HEK293 (cell line): ENCODE data around the gene XPNPEP2.
A peak's percentile ranks its signal among the peaks of the same experiment; 100 is the strongest.

Experiments
- CTCF ChIA-PET: fragments of 350-600 bp; formaldehyde crosslinking; extraction: SDS; loops from one replicate; lab custom pipeline; 2021; ENCODE audit warnings: antibody characterized with exemption; lab: Yijun Ruan, JAX
- POLR2A ChIA-PET: fragments of 300-600 bp; formaldehyde crosslinking; extraction: SDS; loops from one replicate; lab custom pipeline; 2020; ENCODE audit warnings: antibody characterized with exemption, inconsistent platforms; lab: Yijun Ruan, JAX
- H3K27ac ChIP-seq: fragments of 200-500 bp; sonication (Bioruptor generic); 2 replicates; pipeline ENCODE4 v1.5.1; 2014; ENCODE audit warnings: low read depth, low read length, control low read depth, inconsistent platforms; ENCODE audit errors: extremely low read depth
- H3K36me3 ChIP-seq, 2 experiments: fragments of 200-500 bp in 1 of 2; sonication (Bioruptor generic) in 1 of 2; 1 replicate in 1 of 2; 2 replicates in 1 of 2; pipeline ENCODE4 v1.5.1; 2014 to 2017; ENCODE audit warnings: inconsistent platforms in 2 of 2, low read length in 2 of 2; ENCODE audit not compliant: control insufficient read depth in 2 of 2, insufficient read depth in 1 of 2
- H3K4me1 ChIP-seq: fragments of 200-500 bp; sonication (Bioruptor generic); 2 replicates; pipeline ENCODE4 v1.5.1; 2014; ENCODE audit warnings: mild to moderate bottlenecking, low read length, inconsistent platforms; ENCODE audit not compliant: control insufficient read depth, insufficient read depth
- H3K4me3 ChIP-seq: 2 replicates; pipeline ENCODE4 v1.5.1; 2011; ENCODE audit warnings: low read depth, mild to moderate bottlenecking, control low read depth, low read length, moderate library complexity
- H3K9me3 ChIP-seq: fragments of 200-500 bp; sonication (Bioruptor generic); 2 replicates; pipeline ENCODE4 v1.5.1; 2014; ENCODE audit warnings: low read depth, low read length, inconsistent platforms; ENCODE audit not compliant: control insufficient read depth, insufficient read depth
- CTCF ChIP-seq: fragments of 450-650 bp; formaldehyde crosslinking; IDR thresholded peaks from 2 replicates; pipeline ENCODE4 v1.5.1; 2016; ENCODE audit warnings: missing biosample characterization, missing genetic modification characterization
- EGR2 ChIP-seq: fragments of 450-650 bp; formaldehyde crosslinking; IDR thresholded peaks from 2 replicates; pipeline ENCODE4 v1.5.1; 2016; ENCODE audit warnings: low read depth, missing biosample characterization, missing genetic modification characterization
- FEZF1 ChIP-seq: fragments of 450-650 bp; formaldehyde crosslinking; IDR thresholded peaks from 2 replicates; pipeline ENCODE4 v1.5.1; 2016; ENCODE audit warnings: missing biosample characterization, missing genetic modification characterization
- IKZF3 ChIP-seq: fragments of 450-650 bp; IDR thresholded peaks from 2 replicates; pipeline ENCODE4 v1.5.0; 2018; ENCODE audit warnings: missing biosample characterization, mild to moderate bottlenecking, missing genetic modification characterization, moderate library complexity
- PRDM1 ChIP-seq: fragments of 450-650 bp; formaldehyde crosslinking; IDR thresholded peaks from 2 replicates; pipeline ENCODE4; 2016; ENCODE audit warnings: missing biosample characterization, missing genetic modification characterization
- SP7 ChIP-seq: fragments of 450-650 bp; formaldehyde crosslinking; IDR thresholded peaks from 2 replicates; pipeline ENCODE4 v1.5.1; 2016; ENCODE audit warnings: missing biosample characterization, missing genetic modification characterization
- TCF7L2 ChIP-seq: IDR thresholded peaks from 2 replicates; pipeline ENCODE4 v1.6.1; 2011; ENCODE audit warnings: low read depth, mild to moderate bottlenecking, inconsistent platforms, low read length, moderate library complexity, borderline replicate concordance
- WT1 ChIP-seq: fragments of 450-650 bp; formaldehyde crosslinking; IDR thresholded peaks from 2 replicates; pipeline ENCODE4 v1.5.1; 2016; ENCODE audit warnings: missing biosample characterization, missing genetic modification characterization
- YY2 ChIP-seq: fragments of 450-650 bp; formaldehyde crosslinking; IDR thresholded peaks from 2 replicates; pipeline ENCODE4 v1.5.1; 2016; ENCODE audit warnings: missing biosample characterization, missing genetic modification characterization
- ZBTB20 ChIP-seq: fragments of 450-650 bp; formaldehyde crosslinking; IDR thresholded peaks from 2 replicates; pipeline ENCODE4 v1.5.1; 2016; ENCODE audit warnings: missing biosample characterization, missing genetic modification characterization
- ZBTB48 ChIP-seq: fragments of 450-650 bp; formaldehyde crosslinking; IDR thresholded peaks from 2 replicates; pipeline ENCODE4 v1.5.1; 2016; ENCODE audit warnings: missing biosample characterization, missing genetic modification characterization
- ZIC2 ChIP-seq: fragments of 450-650 bp; formaldehyde crosslinking; IDR thresholded peaks from 2 replicates; pipeline ENCODE4 v1.5.1; 2016; ENCODE audit warnings: missing biosample characterization, missing genetic modification characterization
- ZNF169 ChIP-seq: fragments of 450-650 bp; formaldehyde crosslinking; IDR thresholded peaks from 2 replicates; pipeline ENCODE4 v1.5.1; 2016; ENCODE audit warnings: missing biosample characterization, missing genetic modification characterization
- ZNF214 ChIP-seq: fragments of 450-650 bp; formaldehyde crosslinking; IDR thresholded peaks from 2 replicates; pipeline ENCODE4 v1.5.1; 2017; ENCODE audit warnings: missing biosample characterization, mild to moderate bottlenecking, missing genetic modification characterization, borderline replicate concordance
- ZNF24 ChIP-seq: fragments of 450-650 bp; formaldehyde crosslinking; IDR thresholded peaks from 2 replicates; pipeline ENCODE4 v1.5.1; 2016; ENCODE audit warnings: missing biosample characterization, missing genetic modification characterization
- ZNF248 ChIP-seq: fragments of 450-650 bp; formaldehyde crosslinking; IDR thresholded peaks from 2 replicates; pipeline ENCODE4 v1.5.1; 2017; ENCODE audit warnings: missing biosample characterization, missing genetic modification characterization
- ZNF292 ChIP-seq: fragments of 450-650 bp; formaldehyde crosslinking; IDR thresholded peaks from 2 replicates; pipeline ENCODE4 v1.5.1; 2016; ENCODE audit warnings: low read depth, missing biosample characterization, missing genetic modification characterization, borderline replicate concordance
- ZNF391 ChIP-seq: fragments of 450-650 bp; formaldehyde crosslinking; IDR thresholded peaks from 2 replicates; pipeline ENCODE4 v1.5.1; 2016; ENCODE audit warnings: low read depth, missing biosample characterization, missing genetic modification characterization, borderline replicate concordance
- ZNF426 ChIP-seq: fragments of 450-650 bp; formaldehyde crosslinking; IDR thresholded peaks from 2 replicates; pipeline ENCODE4 v1.5.1; 2017; ENCODE audit warnings: missing biosample characterization, missing genetic modification characterization, mild to moderate bottlenecking, inconsistent platforms, moderate library complexity
- ZNF521 ChIP-seq: fragments of 450-650 bp; formaldehyde crosslinking; IDR thresholded peaks from 2 replicates; pipeline ENCODE4 v1.5.1; 2017; ENCODE audit warnings: missing biosample characterization, mild to moderate bottlenecking, missing genetic modification characterization
- ZNF654 ChIP-seq: fragments of 450-650 bp; formaldehyde crosslinking; IDR thresholded peaks from 2 replicates; pipeline ENCODE4 v1.5.1; 2016; ENCODE audit warnings: low read depth, missing biosample characterization, missing genetic modification characterization
- ZNF76 ChIP-seq: fragments of 450-650 bp; formaldehyde crosslinking; IDR thresholded peaks from 2 replicates; pipeline ENCODE4; 2016; ENCODE audit warnings: low read depth, missing biosample characterization, missing genetic modification characterization, borderline replicate concordance
- TF ChIP-seq, protein P1 (sequence below): fragments of 450-650 bp; formaldehyde crosslinking; IDR thresholded peaks from 2 replicates; pipeline ENCODE4 v1.5.1; 2016; ENCODE audit warnings: missing biosample characterization, missing genetic modification characterization
- TF ChIP-seq, protein P2 (sequence below): fragments of 450-650 bp; formaldehyde crosslinking; conservative IDR thresholded peaks from 2 replicates; pipeline ENCODE4 v1.5.1; 2016; ENCODE audit warnings: low read depth, missing biosample characterization, missing genetic modification characterization
- TF ChIP-seq, protein P3 (sequence below): fragments of 450-650 bp; formaldehyde crosslinking; optimal IDR thresholded peaks from 2 replicates; pipeline ENCODE3; 2016; ENCODE audit warnings: missing biosample characterization, mild to moderate bottlenecking, missing genetic modification characterization

Gene XPNPEP2

GRCh38 chrX:129726307-129727111, 12.3 kb upstream of the XPNPEP2 start:
- H3K36me3 ChIP-seq, result no peaks in the 10 kb centered on the region
- ChIA-PET CTCF (interaction anchor here (0.6 to 9.0 kb wide), 47 partner anchors 9 to 694 kb away, joined by 3 to 154 read pairs (median 4); partner anchors contain the start of genes APLN and XPNPEP2), POLR2A (no interaction called here)
- no peak overlapping the region for H3K4me3 ChIP-seq
- no peaks in the 10 kb centered on the region for H3K9me3 ChIP-seq
- no peak overlapping the region for H3K27ac ChIP-seq
- H3K4me1 ChIP-seq, result no peaks in the 10 kb centered on the region
- TF ChIP-seq ZNF521 (tag by site-specific recombination), result no peak
- no peak for TF ChIP-seq ZNF292 (tag by site-specific recombination)
- no peak for TF ChIP-seq ZNF24 (tag by site-specific recombination)
- TF ChIP-seq IKZF3 (tag by site-specific recombination), result peak; percentile 52; the same call in 1 of the 2 replicates
- no peak for TF ChIP-seq ZNF76 (tag by site-specific recombination)
- no peak for TF ChIP-seq TCF7L2
- TF ChIP-seq, protein P1, sequence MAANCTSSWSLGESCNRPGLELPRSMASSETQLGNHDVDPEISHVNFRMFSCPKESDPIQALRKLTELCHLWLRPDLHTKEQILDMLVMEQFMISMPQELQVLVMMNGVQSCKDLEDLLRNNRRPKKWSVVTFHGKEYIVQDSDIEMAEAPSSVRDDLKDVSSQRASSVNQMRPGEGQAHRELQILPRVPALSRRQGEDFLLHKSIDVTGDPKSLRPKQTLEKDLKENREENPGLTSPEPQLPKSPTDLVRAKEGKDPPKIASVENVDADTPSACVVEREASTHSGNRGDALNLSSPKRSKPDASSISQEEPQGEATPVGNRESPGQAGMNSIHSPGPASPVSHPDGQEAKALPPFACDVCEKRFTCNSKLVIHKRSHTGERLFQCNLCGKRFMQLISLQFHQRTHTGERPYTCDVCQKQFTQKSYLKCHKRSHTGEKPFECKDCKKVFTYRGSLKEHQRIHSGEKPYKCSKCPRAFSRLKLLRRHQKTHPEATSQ (tag by site-specific recombination), result no peak
- TF ChIP-seq ZIC2 (tag by site-specific recombination), result no peak
- TF ChIP-seq ZNF214 (tag by site-specific recombination), result no peak
- TF ChIP-seq, protein P2, sequence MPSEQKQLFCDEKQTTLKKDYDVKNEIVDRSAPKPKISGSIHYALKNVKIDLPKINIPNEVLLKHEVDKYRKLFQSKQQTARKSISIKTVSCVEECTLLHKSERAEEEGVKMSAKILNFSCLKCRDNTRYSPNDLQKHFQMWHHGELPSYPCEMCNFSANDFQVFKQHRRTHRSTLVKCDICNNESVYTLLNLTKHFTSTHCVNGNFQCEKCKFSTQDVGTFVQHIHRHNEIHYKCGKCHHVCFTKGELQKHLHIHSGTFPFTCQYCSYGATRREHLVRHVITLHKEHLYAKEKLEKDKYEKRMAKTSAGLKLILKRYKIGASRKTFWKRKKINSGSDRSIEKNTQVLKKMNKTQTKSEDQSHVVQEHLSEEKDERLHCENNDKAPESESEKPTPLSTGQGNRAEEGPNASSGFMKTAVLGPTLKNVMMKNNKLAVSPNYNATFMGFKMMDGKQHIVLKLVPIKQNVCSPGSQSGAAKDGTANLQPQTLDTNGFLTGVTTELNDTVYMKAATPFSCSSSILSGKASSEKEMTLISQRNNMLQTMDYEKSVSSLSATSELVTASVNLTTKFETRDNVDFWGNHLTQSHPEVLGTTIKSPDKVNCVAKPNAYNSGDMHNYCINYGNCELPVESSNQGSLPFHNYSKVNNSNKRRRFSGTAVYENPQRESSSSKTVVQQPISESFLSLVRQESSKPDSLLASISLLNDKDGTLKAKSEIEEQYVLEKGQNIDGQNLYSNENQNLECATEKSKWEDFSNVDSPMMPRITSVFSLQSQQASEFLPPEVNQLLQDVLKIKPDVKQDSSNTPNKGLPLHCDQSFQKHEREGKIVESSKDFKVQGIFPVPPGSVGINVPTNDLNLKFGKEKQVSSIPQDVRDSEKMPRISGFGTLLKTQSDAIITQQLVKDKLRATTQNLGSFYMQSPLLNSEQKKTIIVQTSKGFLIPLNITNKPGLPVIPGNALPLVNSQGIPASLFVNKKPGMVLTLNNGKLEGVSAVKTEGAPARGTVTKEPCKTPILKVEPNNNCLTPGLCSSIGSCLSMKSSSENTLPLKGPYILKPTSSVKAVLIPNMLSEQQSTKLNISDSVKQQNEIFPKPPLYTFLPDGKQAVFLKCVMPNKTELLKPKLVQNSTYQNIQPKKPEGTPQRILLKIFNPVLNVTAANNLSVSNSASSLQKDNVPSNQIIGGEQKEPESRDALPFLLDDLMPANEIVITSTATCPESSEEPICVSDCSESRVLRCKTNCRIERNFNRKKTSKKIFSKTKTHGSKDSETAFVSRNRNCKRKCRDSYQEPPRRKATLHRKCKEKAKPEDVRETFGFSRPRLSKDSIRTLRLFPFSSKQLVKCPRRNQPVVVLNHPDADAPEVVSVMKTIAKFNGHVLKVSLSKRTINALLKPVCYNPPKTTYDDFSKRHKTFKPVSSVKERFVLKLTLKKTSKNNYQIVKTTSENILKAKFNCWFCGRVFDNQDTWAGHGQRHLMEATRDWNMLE (tag by site-specific recombination), result no peak
- TF ChIP-seq ZBTB20 (tag by site-specific recombination), result no peak
- TF ChIP-seq SP7 (tag by site-specific recombination), result no peak
- no peak for TF ChIP-seq YY2
- peak; percentile 76 for TF ChIP-seq ZNF654 (tag by site-specific recombination)
- TF ChIP-seq ZNF391, result no peak
- TF ChIP-seq WT1 (tag by site-specific recombination), result no peak
- TF ChIP-seq ZNF169 (tag by site-specific recombination), result no peak
- no peak for TF ChIP-seq ZNF426
- no peak for TF ChIP-seq EGR2 (tag by site-specific recombination)
- no peak for TF ChIP-seq FEZF1 (tag by site-specific recombination)
- TF ChIP-seq ZNF248 (tag by site-specific recombination), result no peak
- TF ChIP-seq ZBTB48, result no peak
- TF ChIP-seq, protein P3, sequence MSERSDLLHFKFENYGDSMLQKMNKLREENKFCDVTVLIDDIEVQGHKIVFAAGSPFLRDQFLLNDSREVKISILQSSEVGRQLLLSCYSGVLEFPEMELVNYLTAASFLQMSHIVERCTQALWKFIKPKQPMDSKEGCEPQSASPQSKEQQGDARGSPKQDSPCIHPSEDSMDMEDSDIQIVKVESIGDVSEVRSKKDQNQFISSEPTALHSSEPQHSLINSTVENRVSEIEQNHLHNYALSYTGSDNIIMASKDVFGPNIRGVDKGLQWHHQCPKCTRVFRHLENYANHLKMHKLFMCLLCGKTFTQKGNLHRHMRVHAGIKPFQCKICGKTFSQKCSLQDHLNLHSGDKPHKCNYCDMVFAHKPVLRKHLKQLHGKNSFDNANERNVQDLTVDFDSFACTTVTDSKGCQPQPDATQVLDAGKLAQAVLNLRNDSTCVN (tag by site-specific recombination), result no peak
- peak; percentile 83 for TF ChIP-seq CTCF
- TF ChIP-seq PRDM1 (tag by site-specific recombination), result peak; percentile 67
